DOHH2 (cell line): Measurements from ENCODE around the gene SYNE3.

ENCODE experiments used
- H3F3A ChIP-seq: fragments of 200-600 bp; sonication (generic), shearing (Covaris generic); 2 replicates; pipeline ENCODE4 v1.6.0; 2016; ENCODE audit warnings: antibody characterized with exemption, mild to moderate bottlenecking; ENCODE audit not compliant: control insufficient read depth, insufficient read depth
- H3K27ac ChIP-seq: fragments of 200-600 bp; sonication (generic); 2 replicates; pipeline ENCODE4 v1.5.1; 2014; ENCODE audit warnings: low read depth, mild to moderate bottlenecking, low read length, moderate library complexity
- H3K27me3 ChIP-seq: fragments of 200-600 bp; sonication (generic); 2 replicates; pipeline ENCODE4 v1.6.1; 2014; ENCODE audit warnings: mild to moderate bottlenecking, low read length, mixed read lengths; ENCODE audit not compliant: control insufficient read depth
- H3K36me3 ChIP-seq: fragments of 200-600 bp; sonication (generic); 2 replicates; pipeline ENCODE4 v1.6.1; 2014; ENCODE audit warnings: mild to moderate bottlenecking, low read length, moderate library complexity, mixed read lengths; ENCODE audit not compliant: control insufficient read depth
- H3K4me1 ChIP-seq: fragments of 200-600 bp; sonication (generic); 2 replicates; pipeline ENCODE4 v1.6.1; 2014; ENCODE audit warnings: mild to moderate bottlenecking, low read length, mixed read lengths; ENCODE audit not compliant: control insufficient read depth
- H3K4me2 ChIP-seq: fragments of 200-600 bp; sonication (generic); 2 replicates; pipeline ENCODE4 v1.6.0; 2014; ENCODE audit warnings: mild to moderate bottlenecking, low read length, moderate library complexity
- H3K4me3 ChIP-seq: fragments of 200-600 bp; sonication (generic); 2 replicates; pipeline ENCODE4 v1.5.1; 2014; ENCODE audit warnings: mild to moderate bottlenecking, low read length, mixed read lengths
- H3K79me2 ChIP-seq: fragments of 200-600 bp; sonication (generic); 2 replicates; pipeline ENCODE4 v1.6.1; 2014; ENCODE audit warnings: mild to moderate bottlenecking, low read length, mixed read lengths; ENCODE audit not compliant: control insufficient read depth
- H3K9me2 ChIP-seq: fragments of 200-600 bp; sonication (generic); replicated peaks from 2 replicates; pipeline ENCODE4 v1.6.1; 2014; ENCODE audit warnings: mild to moderate bottlenecking, low read length, mixed read lengths; ENCODE audit not compliant: control insufficient read depth
- H3K9me3 ChIP-seq: fragments of 200-600 bp; sonication (generic); 2 replicates; pipeline ENCODE4 v1.6.1; 2014; ENCODE audit warnings: antibody characterized with exemption, low read length, mixed read lengths; ENCODE audit not compliant: control insufficient read depth, insufficient read depth
- H4K20me1 ChIP-seq: fragments of 200-600 bp; sonication (generic); 2 replicates; pipeline ENCODE4 v1.6.0; 2014; ENCODE audit warnings: low read depth, mild to moderate bottlenecking, antibody characterized with exemption, low read length, moderate library complexity; ENCODE audit not compliant: control insufficient read depth, insufficient read depth
- EZH2phosphoT487 ChIP-seq: fragments of 200-600 bp; sonication (generic); IDR thresholded peaks from 2 replicates; pipeline ENCODE4 v1.6.1; 2017; ENCODE audit warnings: borderline replicate concordance, mild to moderate bottlenecking, antibody characterized with exemption, low read length, moderate library complexity, mixed read lengths
- TF ChIP-seq, protein P1 (sequence below): fragments of 200-600 bp; sonication (generic); IDR thresholded peaks from one replicate; pipeline ENCODE4 v1.5.1; 2014; ENCODE audit warnings: antibody characterized with exemption, mild to moderate bottlenecking, low read depth, low read length; ENCODE audit not compliant: poor library complexity, severe bottlenecking

SYNE3 gene

DNA sequence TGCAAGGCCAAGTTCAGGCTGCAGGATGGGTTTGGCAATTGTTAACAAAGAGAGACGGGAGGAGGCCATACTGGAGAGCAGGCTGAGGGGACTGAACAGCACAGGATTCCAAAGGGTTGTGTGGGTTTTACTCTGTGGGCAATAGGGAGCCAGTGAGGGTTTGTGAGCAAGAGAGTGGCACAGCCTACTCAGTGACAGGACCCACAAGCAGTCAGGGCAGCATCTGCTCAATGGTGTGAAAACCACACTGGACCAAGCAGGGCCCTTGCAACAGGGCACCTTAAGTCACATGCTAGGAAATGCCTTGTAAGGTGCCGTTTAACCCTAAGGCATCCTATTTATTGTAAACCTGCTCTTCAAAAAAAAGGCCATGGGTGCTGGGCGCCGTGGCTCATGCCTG is 22.0 kb downstream of the SYNE3 start:
- Histone ChIP-seq H3K4me1 (peaks cover 40% of the 10 kb centered on the region), H4K20me1 (no peaks in the 10 kb centered on the region)

DNA sequence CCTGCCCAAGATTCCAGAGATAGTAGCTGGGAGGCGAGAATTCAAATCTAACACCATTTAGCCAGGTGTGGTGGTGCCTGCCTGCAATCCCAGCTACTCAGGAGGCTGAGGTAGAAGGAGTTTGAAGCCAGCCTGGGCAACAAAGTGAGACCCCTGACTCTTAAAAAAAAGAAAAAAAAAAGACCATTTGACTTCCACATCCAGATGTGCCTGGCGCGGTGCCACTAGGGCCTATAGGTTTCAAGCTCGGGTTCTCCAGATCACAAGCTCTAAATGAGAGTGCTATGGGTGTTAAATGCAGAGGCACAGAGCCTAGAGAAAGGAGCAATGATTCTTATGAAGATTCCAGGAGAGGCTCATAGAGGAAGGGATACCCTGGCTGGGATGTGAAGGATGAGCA is 22.5 kb downstream of the SYNE3 start:
- H3K9me2 ChIP-seq, result no peaks in the 10 kb centered on the region
- H3K27ac ChIP-seq, result no peak overlapping the region
- peaks cover 41% of the 10 kb centered on the region for H3K4me1 ChIP-seq
- H3K27me3 ChIP-seq, result no peaks in the 10 kb centered on the region
- no peaks in the 10 kb centered on the region for H3K79me2 ChIP-seq
- H3K9me3 ChIP-seq, result no peaks in the 10 kb centered on the region
- no peak overlapping the region for H3K4me2 ChIP-seq
- no peaks in the 10 kb centered on the region for H3K36me3 ChIP-seq
- H3K4me3 ChIP-seq, result no peak overlapping the region
- TF ChIP-seq, protein P1, sequence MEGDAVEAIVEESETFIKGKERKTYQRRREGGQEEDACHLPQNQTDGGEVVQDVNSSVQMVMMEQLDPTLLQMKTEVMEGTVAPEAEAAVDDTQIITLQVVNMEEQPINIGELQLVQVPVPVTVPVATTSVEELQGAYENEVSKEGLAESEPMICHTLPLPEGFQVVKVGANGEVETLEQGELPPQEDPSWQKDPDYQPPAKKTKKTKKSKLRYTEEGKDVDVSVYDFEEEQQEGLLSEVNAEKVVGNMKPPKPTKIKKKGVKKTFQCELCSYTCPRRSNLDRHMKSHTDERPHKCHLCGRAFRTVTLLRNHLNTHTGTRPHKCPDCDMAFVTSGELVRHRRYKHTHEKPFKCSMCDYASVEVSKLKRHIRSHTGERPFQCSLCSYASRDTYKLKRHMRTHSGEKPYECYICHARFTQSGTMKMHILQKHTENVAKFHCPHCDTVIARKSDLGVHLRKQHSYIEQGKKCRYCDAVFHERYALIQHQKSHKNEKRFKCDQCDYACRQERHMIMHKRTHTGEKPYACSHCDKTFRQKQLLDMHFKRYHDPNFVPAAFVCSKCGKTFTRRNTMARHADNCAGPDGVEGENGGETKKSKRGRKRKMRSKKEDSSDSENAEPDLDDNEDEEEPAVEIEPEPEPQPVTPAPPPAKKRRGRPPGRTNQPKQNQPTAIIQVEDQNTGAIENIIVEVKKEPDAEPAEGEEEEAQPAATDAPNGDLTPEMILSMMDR, result no peak
- no peak for TF ChIP-seq EZH2phosphoT487
- H3F3A ChIP-seq, result peaks cover 4% of the 10 kb centered on the region; the same call in 1 of the 2 replicates
- H4K20me1 ChIP-seq, result no peaks in the 10 kb centered on the region

More for the DNA sequence above, 22.0 kb downstream of the SYNE3 start:
- no peaks in the 10 kb centered on the region for H3K27me3 ChIP-seq
- H3F3A ChIP-seq, result peaks cover 4% of the 10 kb centered on the region; the same call in 1 of the 2 replicates
- H3K4me3 ChIP-seq, result no peak overlapping the region
- H3K79me2 ChIP-seq, result no peaks in the 10 kb centered on the region
- H3K9me3 ChIP-seq, result no peaks in the 10 kb centered on the region
- no peaks in the 10 kb centered on the region for H3K36me3 ChIP-seq
- H3K27ac ChIP-seq, result no peak overlapping the region
- TF ChIP-seq, protein P1, result no peak
- no peak for TF ChIP-seq EZH2phosphoT487
- H3K4me2 ChIP-seq, result no peak overlapping the region
- no peaks in the 10 kb centered on the region for H3K9me2 ChIP-seq

DNA sequence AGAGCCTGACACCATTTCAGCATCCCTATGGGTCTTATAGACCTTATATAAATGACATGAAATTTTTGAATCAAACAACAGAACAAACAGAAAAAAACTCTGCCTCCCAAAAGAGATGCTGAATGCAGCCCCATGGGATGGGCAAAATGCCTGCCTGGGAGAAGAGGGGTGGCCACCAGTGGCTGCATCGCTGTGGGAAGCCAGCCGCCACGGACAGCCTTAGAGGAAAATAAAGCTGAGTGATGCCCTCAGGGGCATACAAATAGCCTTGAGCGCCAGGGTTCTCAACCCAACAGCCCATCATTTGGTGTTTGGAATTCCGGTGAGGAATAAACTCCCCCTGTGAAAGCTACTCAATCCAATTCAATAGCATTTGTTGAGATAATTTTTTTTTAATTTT is 22.9 kb downstream of the SYNE3 start:
- H3K27ac ChIP-seq, result no peak overlapping the region
- no peaks in the 10 kb centered on the region for H3K27me3 ChIP-seq
- H3K36me3 ChIP-seq, result no peaks in the 10 kb centered on the region
- H3K79me2 ChIP-seq, result no peaks in the 10 kb centered on the region
- no peaks in the 10 kb centered on the region for H3K9me2 ChIP-seq
- no peaks in the 10 kb centered on the region for H4K20me1 ChIP-seq
- no peaks in the 10 kb centered on the region for H3K9me3 ChIP-seq
- peaks cover 45% of the 10 kb centered on the region for H3K4me1 ChIP-seq
- no peak overlapping the region for H3K4me3 ChIP-seq
- TF ChIP-seq, protein P1, result no peak
- no peak for TF ChIP-seq EZH2phosphoT487
- H3K4me2 ChIP-seq, result no peak overlapping the region
- peaks cover 4% of the 10 kb centered on the region; the same call in 1 of the 2 replicates for H3F3A ChIP-seq
